RWPE2 (cell line): ENCODE results near the gene WDTC1.

Experiments
- ATAC-seq: fragments of 200-7000 bp; cut with Tn5 transposase; 3 replicates; pipeline ENCODE4 v1.9.1; 2021; ENCODE audit warnings: low read depth
- DNase-seq: peaks from one replicate; pipeline ENCODE4 v3.0.0-alpha.2; 2020; ENCODE audit warnings: low spot score
- H3K27ac ChIP-seq: fragments of 450-650 bp; 2 replicates; pipeline ENCODE4 v1.5.1; 2017; ENCODE audit warnings: mild to moderate bottlenecking; ENCODE audit not compliant: poor library complexity, severe bottlenecking
- H3K27me3 ChIP-seq: fragments of 250-450 bp; sonication (Bioruptor Pico); 2 replicates; pipeline ENCODE4 v1.5.1; 2021; ENCODE audit warnings: mild to moderate bottlenecking, moderate library complexity; ENCODE audit not compliant: insufficient read depth, poor library complexity, severe bottlenecking
- H3K36me3 ChIP-seq: fragments of 250-450 bp; sonication (Bioruptor Pico); 2 replicates; pipeline ENCODE4 v1.5.1; 2020; ENCODE audit warnings: low read depth, mild to moderate bottlenecking, moderate library complexity
- H3K4me1 ChIP-seq: fragments of 250-450 bp; sonication (Bioruptor Pico); 2 replicates; pipeline ENCODE4 v1.5.1; 2021; ENCODE audit warnings: mild to moderate bottlenecking, moderate library complexity; ENCODE audit not compliant: insufficient read depth, poor library complexity, severe bottlenecking
- H3K4me3 ChIP-seq: fragments of 250-450 bp; sonication (Bioruptor Pico); 2 replicates; pipeline ENCODE4 v1.5.1; 2021; ENCODE audit warnings: mild to moderate bottlenecking, moderate library complexity; ENCODE audit not compliant: severe bottlenecking
- H3K9me3 ChIP-seq: fragments of 250-450 bp; sonication (Bioruptor Pico); 2 replicates; pipeline ENCODE4 v1.5.1; 2021; ENCODE audit warnings: mild to moderate bottlenecking, moderate library complexity; ENCODE audit not compliant: severe bottlenecking
- CTCF ChIP-seq: fragments of 450-650 bp; IDR thresholded peaks from one replicate; pipeline ENCODE4 v1.5.1; 2017; ENCODE audit warnings: mild to moderate bottlenecking, moderate library complexity; ENCODE audit not compliant: poor library complexity, severe bottlenecking

Gene WDTC1

DNA sequence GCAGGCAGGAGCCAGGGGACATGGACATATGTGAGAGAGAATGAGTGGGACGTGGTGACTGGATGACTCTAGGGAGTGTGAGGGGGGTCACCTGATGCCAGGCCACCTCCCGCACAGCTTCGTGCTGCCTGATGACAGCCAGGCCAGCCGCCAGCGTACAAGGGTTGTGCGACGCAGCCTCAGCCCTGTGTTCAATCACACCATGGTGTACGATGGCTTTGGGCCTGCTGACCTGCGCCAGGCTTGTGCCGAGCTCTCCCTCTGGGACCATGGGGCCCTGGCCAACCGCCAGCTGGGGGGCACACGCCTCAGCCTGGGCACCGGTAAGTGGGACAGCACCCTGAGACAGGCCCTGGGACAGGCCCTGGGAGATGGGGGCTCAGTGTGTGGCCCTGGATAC lies 118.7 kb downstream of the WDTC1 start:
- ATAC-seq, result no peak
- DNase-seq, result no peak
- Histone ChIP-seq H3K27ac (no peak overlapping the region), H3K36me3 (peaks cover 56% of the 10 kb centered on the region), H3K27me3 (no peaks in the 10 kb centered on the region), H3K4me3 (no peak overlapping the region), H3K4me1 (peaks cover 8% of the 10 kb centered on the region), H3K9me3 (no peaks in the 10 kb centered on the region)
- TF ChIP-seq CTCF, result no peak

- Histone ChIP-seq H3K27me3 (no peaks in the 10 kb centered on the region), H3K9me3 (no peaks in the 10 kb centered on the region), H3K4me1 (peaks cover 7% of the 10 kb centered on the region), H3K36me3 (peaks cover 61% of the 10 kb centered on the region), H3K4me3 (no peak overlapping the region), H3K27ac (no peak overlapping the region)
- TF ChIP-seq CTCF, result no peak
- ATAC-seq (no peak), DNase-seq (no peak)
Observed at GRCh38 chr1:27353629-27354028, 119.2 kb downstream of the WDTC1 start.

GRCh38 chr1:27355683-27356082 lies 121.3 kb downstream of the WDTC1 start:
- no peak overlapping the region for H3K4me3 ChIP-seq
- TF ChIP-seq CTCF, result no peak

GRCh38 chr1:27356277-27356618 lies 121.8 kb downstream of the WDTC1 start:
- Histone ChIP-seq H3K27ac (no peak overlapping the region), H3K4me3 (no peak overlapping the region), H3K36me3 (peaks cover 60% of the 10 kb centered on the region), H3K4me1 (no peaks in the 10 kb centered on the region), H3K9me3 (no peaks in the 10 kb centered on the region), H3K27me3 (no peaks in the 10 kb centered on the region)
- no peak for TF ChIP-seq CTCF
- DNase-seq (no peak), ATAC-seq (no peak)

More at GRCh38 chr1:27355683-27356082, 121.3 kb downstream of the WDTC1 start:
- Histone ChIP-seq H3K4me1 (no peaks in the 10 kb centered on the region), H3K9me3 (no peaks in the 10 kb centered on the region), H3K27ac (no peak overlapping the region), H3K36me3 (peaks cover 55% of the 10 kb centered on the region), H3K27me3 (no peaks in the 10 kb centered on the region)
- no peak for DNase-seq
- no peak for ATAC-seq

DNA sequence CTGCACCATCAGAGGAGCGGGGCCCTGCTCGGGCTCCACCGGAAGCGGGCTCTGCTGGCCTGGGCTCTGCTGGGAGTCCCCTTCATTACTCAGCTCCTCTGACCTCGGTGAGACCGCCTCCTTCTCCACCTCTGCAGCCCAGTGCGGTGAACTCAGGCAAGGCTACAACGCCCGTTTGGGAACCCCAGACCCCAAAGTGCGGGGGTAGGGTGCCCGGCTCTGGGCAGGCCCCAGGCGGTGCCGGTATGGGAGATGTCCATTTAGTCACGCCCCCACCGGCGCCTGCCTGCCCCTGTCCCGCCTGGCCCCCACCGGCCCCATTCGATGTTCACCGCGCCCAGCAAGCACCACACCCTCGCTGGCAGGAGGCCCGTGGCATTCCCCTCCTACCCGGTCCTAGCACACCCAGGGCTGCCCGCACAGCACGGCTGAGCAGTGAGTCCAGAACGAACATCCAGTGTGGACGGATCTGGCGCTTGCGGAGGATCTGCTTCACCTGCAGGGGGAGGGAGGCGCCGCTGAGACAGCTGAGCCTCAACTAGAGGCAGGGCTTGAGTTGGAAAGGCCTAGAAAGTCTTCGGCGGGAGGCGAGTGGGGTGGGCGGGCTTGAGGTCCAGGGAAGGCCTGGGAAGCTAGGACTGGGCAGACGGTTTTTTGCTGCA lies 122.3 kb downstream of the WDTC1 start:
- no peaks in the 10 kb centered on the region for H3K27me3 ChIP-seq
- H3K9me3 ChIP-seq, result no peaks in the 10 kb centered on the region
- DNase-seq (no peak), ATAC-seq (no peak)
- TF ChIP-seq CTCF, result no peak
- no peak overlapping the region for H3K4me3 ChIP-seq
- H3K4me1 ChIP-seq, result no peaks in the 10 kb centered on the region
- no peak overlapping the region for H3K27ac ChIP-seq
- H3K36me3 ChIP-seq, result peaks cover 62% of the 10 kb centered on the region
